Vagina (tissue), 2 donors: ENCODE measurements around the gene ZIC1.

Experiments used
- CTCF ChIP-seq, 3 experiments: fragments of 450-650 bp in 2 of 3; fragments of 200-600 bp in 1 of 3; sonication (generic) in 1 of 3; IDR thresholded peaks; one replicate each; pipeline ENCODE4 v1.5.1; 2017 to 2019; ENCODE audit warnings: antibody characterized with exemption in 3 of 3, mild to moderate bottlenecking in 2 of 3, moderate library complexity in 2 of 3
- POLR2A ChIP-seq, 2 donors: fragments of 450-650 bp; IDR thresholded peaks; one replicate each; pipeline ENCODE4 v1.6.1; 2017; ENCODE audit warnings: antibody characterized with exemption in 2 of 2, mild to moderate bottlenecking in 2 of 2, moderate library complexity in 2 of 2
- POLR2AphosphoS5 ChIP-seq, 2 donors: sonication (generic); formaldehyde crosslinking; IDR thresholded peaks; one replicate each; pipeline ENCODE4 v1.9.0; 2017; ENCODE audit warnings: antibody characterized with exemption in 2 of 2, mild to moderate bottlenecking in 2 of 2, low read depth in 1 of 2; ENCODE audit not compliant: insufficient read depth in 1 of 2

GRCh38 chr3:147428754-147429153 is 19.6 kb downstream of the ZIC1 start:
- no peak for TF ChIP-seq CTCF (IDR thresholded peaks at IDR 0.05)
- no peak for TF ChIP-seq POLR2AphosphoS5 (IDR thresholded peaks at IDR 0.05; ENCODE audit: insufficient read depth in 1 of 2, low read depth in 1 of 2)
- TF ChIP-seq POLR2A (IDR thresholded peaks at IDR 0.05) = no peak
